ENCODE measurements around the gene ZNF516. TPM values are rescaled to one million over a fixed set of nuclear protein-coding genes. Genes with fewer than 3 reads are reported as not detected.

The ZNF516 gene
- total RNA-seq, 1 donor: 27.7 TPM

GRCh38 chr18:76459312-76459686 is 35.7 kb downstream of the ZNF516 start:
- no peaks in the 10 kb centered on the region for H3K27me3 ChIP-seq (ENCODE audit: insufficient read depth, low read length)
- no peak overlapping the region for H3K4me3 ChIP-seq (ENCODE audit: low read length)
- peaks cover 5% of the 10 kb centered on the region for H3K4me1 ChIP-seq (ENCODE audit: insufficient read depth, low read length)
- H3K9me3 ChIP-seq (ENCODE audit: low read depth, low read length): no peaks in the 10 kb centered on the region

GRCh38 chr18:76458522-76459311 is 36.3 kb downstream of the ZNF516 start:
- no peaks in the 10 kb centered on the region for H3K27me3 ChIP-seq (ENCODE audit: insufficient read depth, low read length)
- no peaks in the 10 kb centered on the region for H3K9me3 ChIP-seq (ENCODE audit: low read depth, low read length)
- no peak overlapping the region for H3K4me3 ChIP-seq (ENCODE audit: low read length)
- H3K4me1 ChIP-seq (ENCODE audit: insufficient read depth, low read length): peaks cover 10% of the 10 kb centered on the region

GRCh38 chr18:76457957-76458356 is 37.1 kb downstream of the ZNF516 start:
- Histone ChIP-seq H3K4me3 (ENCODE audit: low read length) (no peak overlapping the region), H3K27me3 (ENCODE audit: insufficient read depth, low read length) (no peaks in the 10 kb centered on the region), H3K9me3 (ENCODE audit: low read depth, low read length) (no peaks in the 10 kb centered on the region), H3K4me1 (ENCODE audit: insufficient read depth, low read length) (peaks cover 16% of the 10 kb centered on the region)

- Histone ChIP-seq H3K27me3 (ENCODE audit: insufficient read depth, low read length) (no peaks in the 10 kb centered on the region), H3K4me1 (ENCODE audit: insufficient read depth, low read length) (peaks cover 21% of the 10 kb centered on the region), H3K9me3 (ENCODE audit: low read depth, low read length) (no peaks in the 10 kb centered on the region), H3K4me3 (ENCODE audit: low read length) (no peak overlapping the region)
Observed at GRCh38 chr18:76457475-76457874, 37.6 kb downstream of the ZNF516 start.

GRCh38 chr18:76456823-76457222 is 38.2 kb downstream of the ZNF516 start:
- Histone ChIP-seq H3K9me3 (ENCODE audit: low read depth, low read length) (no peaks in the 10 kb centered on the region), H3K27me3 (ENCODE audit: insufficient read depth, low read length) (no peaks in the 10 kb centered on the region), H3K4me1 (ENCODE audit: insufficient read depth, low read length) (peaks cover 28% of the 10 kb centered on the region), H3K4me3 (ENCODE audit: low read length) (no peak overlapping the region)

GRCh38 chr18:76456018-76456750 is 38.9 kb downstream of the ZNF516 start:
- H3K4me1 ChIP-seq (ENCODE audit: insufficient read depth, low read length): peaks cover 34% of the 10 kb centered on the region
- no peaks in the 10 kb centered on the region for H3K9me3 ChIP-seq (ENCODE audit: low read depth, low read length)
- no peaks in the 10 kb centered on the region for H3K27me3 ChIP-seq (ENCODE audit: insufficient read depth, low read length)
- no peak overlapping the region for H3K4me3 ChIP-seq (ENCODE audit: low read length)

GRCh38 chr18:76455003-76455676 is 39.9 kb downstream of the ZNF516 start:
- Histone ChIP-seq H3K4me1 (ENCODE audit: insufficient read depth, low read length) (peaks cover 37% of the 10 kb centered on the region), H3K27me3 (ENCODE audit: insufficient read depth, low read length) (no peaks in the 10 kb centered on the region), H3K9me3 (ENCODE audit: low read depth, low read length) (no peaks in the 10 kb centered on the region), H3K4me3 (ENCODE audit: low read length) (no peak overlapping the region)

GRCh38 chr18:76454418-76454817 is 40.6 kb downstream of the ZNF516 start:
- Histone ChIP-seq H3K27me3 (ENCODE audit: insufficient read depth, low read length) (no peaks in the 10 kb centered on the region), H3K4me1 (ENCODE audit: insufficient read depth, low read length) (peaks cover 43% of the 10 kb centered on the region), H3K4me3 (ENCODE audit: low read length) (no peak overlapping the region)

GRCh38 chr18:76453932-76454331 is 41.1 kb downstream of the ZNF516 start:
- H3K9me3 ChIP-seq (ENCODE audit: low read depth, low read length): no peaks in the 10 kb centered on the region
- peaks cover 48% of the 10 kb centered on the region for H3K4me1 ChIP-seq (ENCODE audit: insufficient read depth, low read length)
- no peaks in the 10 kb centered on the region for H3K27me3 ChIP-seq (ENCODE audit: insufficient read depth, low read length)
- H3K4me3 ChIP-seq (ENCODE audit: low read length): no peak overlapping the region

More at GRCh38 chr18:76454418-76454817, 40.6 kb downstream of the ZNF516 start:
- H3K9me3 ChIP-seq (ENCODE audit: low read depth, low read length): no peaks in the 10 kb centered on the region

- H3K27me3 ChIP-seq (ENCODE audit: insufficient read depth, low read length): no peaks in the 10 kb centered on the region
- H3K9me3 ChIP-seq (ENCODE audit: low read depth, low read length): no peaks in the 10 kb centered on the region
- peaks cover 56% of the 10 kb centered on the region for H3K4me1 ChIP-seq (ENCODE audit: insufficient read depth, low read length)
- no peak overlapping the region for H3K4me3 ChIP-seq (ENCODE audit: low read length)
Observed at GRCh38 chr18:76453057-76453561, 41.9 kb downstream of the ZNF516 start.

GRCh38 chr18:76452357-76452756 is 42.7 kb downstream of the ZNF516 start:
- Histone ChIP-seq H3K4me1 (ENCODE audit: insufficient read depth, low read length) (peaks cover 60% of the 10 kb centered on the region), H3K9me3 (ENCODE audit: low read depth, low read length) (no peaks in the 10 kb centered on the region), H3K27me3 (ENCODE audit: insufficient read depth, low read length) (no peaks in the 10 kb centered on the region), H3K4me3 (ENCODE audit: low read length) (no peak overlapping the region)

- Histone ChIP-seq H3K9me3 (ENCODE audit: low read depth, low read length) (no peaks in the 10 kb centered on the region), H3K27me3 (ENCODE audit: insufficient read depth, low read length) (no peaks in the 10 kb centered on the region), H3K4me3 (ENCODE audit: low read length) (peak overlapping the region; percentile 40), H3K4me1 (ENCODE audit: insufficient read depth, low read length) (peaks cover 66% of the 10 kb centered on the region)
Observed at GRCh38 chr18:76451396-76452331, 43.4 kb downstream of the ZNF516 start.

GRCh38 chr18:76450452-76451395 is 44.3 kb downstream of the ZNF516 start:
- Histone ChIP-seq H3K4me3 (ENCODE audit: low read length) (peak overlapping the region; percentile 40), H3K4me1 (ENCODE audit: insufficient read depth, low read length) (peaks cover 75% of the 10 kb centered on the region), H3K9me3 (ENCODE audit: low read depth, low read length) (no peaks in the 10 kb centered on the region), H3K27me3 (ENCODE audit: insufficient read depth, low read length) (no peaks in the 10 kb centered on the region)

All from mononuclear cell (primary cell).